KG1 (cell line): Measurements from ENCODE around the gene GATA5.
"Not testable (repeated sequence)": the region's sequence is repeated elsewhere in the genome, so short reads cannot be mapped to it uniquely, and the experiment has no call there.

Source experiments
- DNase-seq: peaks from one replicate; lab custom pipeline; 2025; lab: John Stamatoyannopoulos, UW

GATA5 gene

GRCh38 chr20:62429455-62430310, 46.1 kb downstream of the GATA5 start:
- no peak for DNase-seq

- no peak for DNase-seq
These were observed 47.1 kb downstream of the GATA5 start for GRCh38 chr20:62428396-62429295.

GRCh38 chr20:62428002-62428372, 47.8 kb downstream of the GATA5 start:
- no peak for DNase-seq

GRCh38 chr20:62427172-62428001, 48.4 kb downstream of the GATA5 start, which contains the start of gene RBBP8NL:
Gene RBBP8NL, minus strand, starts transcription at chr20:62427539. Its CDS starts 7,892 bp downstream, at chr20:62419647.
- DNase-seq = no peak

GRCh38 chr20:62426699-62427131, 49.1 kb downstream of the GATA5 start:
- no peak for DNase-seq

- not testable (repeated sequence) for DNase-seq
These were observed 49.8 kb downstream of the GATA5 start for GRCh38 chr20:62426059-62426348.

GRCh38 chr20:62425281-62426058, 50.3 kb downstream of the GATA5 start:
- DNase-seq = no peak

GRCh38 chr20:62424249-62425107, 51.3 kb downstream of the GATA5 start:
- no peak for DNase-seq

GRCh38 chr20:62423326-62423706, 52.5 kb downstream of the GATA5 start:
- no peak for DNase-seq

GRCh38 chr20:62422636-62423325, 53.0 kb downstream of the GATA5 start:
- no peak for DNase-seq

- no peak for DNase-seq
These were observed 54.1 kb downstream of the GATA5 start for GRCh38 chr20:62421716-62421990.

- no peak for DNase-seq
These were observed 54.7 kb downstream of the GATA5 start for GRCh38 chr20:62420846-62421715.

GRCh38 chr20:62419759-62420158, 56.0 kb downstream of the GATA5 start:
- no peak for DNase-seq

- no peak for DNase-seq
These were observed 56.9 kb downstream of the GATA5 start for GRCh38 chr20:62418709-62419487.

GRCh38 chr20:62417981-62418708, 57.6 kb downstream of the GATA5 start:
- no peak for DNase-seq

- no peak for DNase-seq
These were observed 58.9 kb downstream of the GATA5 start for GRCh38 chr20:62416651-62417637.
